IPS-18c (cell line): ENCODE data around the gene DAGLB.
"Not testable (repeated sequence)": the region's sequence is repeated elsewhere in the genome, so short reads cannot be mapped to it uniquely, and the experiment has no call there.

Experiments
- H3K4me3 ChIP-seq: 2 replicates; pipeline ENCODE4 v1.7.0; 2013; ENCODE audit warnings: low read depth, mild to moderate bottlenecking, low read length, moderate library complexity; ENCODE audit not compliant: insufficient read depth
- H3K9me3 ChIP-seq: one replicate; pipeline ENCODE4 v1.6.1; 2013; ENCODE audit warnings: mild to moderate bottlenecking, low read length, moderate library complexity; ENCODE audit not compliant: control insufficient read depth, insufficient read depth

Gene DAGLB

DNA sequence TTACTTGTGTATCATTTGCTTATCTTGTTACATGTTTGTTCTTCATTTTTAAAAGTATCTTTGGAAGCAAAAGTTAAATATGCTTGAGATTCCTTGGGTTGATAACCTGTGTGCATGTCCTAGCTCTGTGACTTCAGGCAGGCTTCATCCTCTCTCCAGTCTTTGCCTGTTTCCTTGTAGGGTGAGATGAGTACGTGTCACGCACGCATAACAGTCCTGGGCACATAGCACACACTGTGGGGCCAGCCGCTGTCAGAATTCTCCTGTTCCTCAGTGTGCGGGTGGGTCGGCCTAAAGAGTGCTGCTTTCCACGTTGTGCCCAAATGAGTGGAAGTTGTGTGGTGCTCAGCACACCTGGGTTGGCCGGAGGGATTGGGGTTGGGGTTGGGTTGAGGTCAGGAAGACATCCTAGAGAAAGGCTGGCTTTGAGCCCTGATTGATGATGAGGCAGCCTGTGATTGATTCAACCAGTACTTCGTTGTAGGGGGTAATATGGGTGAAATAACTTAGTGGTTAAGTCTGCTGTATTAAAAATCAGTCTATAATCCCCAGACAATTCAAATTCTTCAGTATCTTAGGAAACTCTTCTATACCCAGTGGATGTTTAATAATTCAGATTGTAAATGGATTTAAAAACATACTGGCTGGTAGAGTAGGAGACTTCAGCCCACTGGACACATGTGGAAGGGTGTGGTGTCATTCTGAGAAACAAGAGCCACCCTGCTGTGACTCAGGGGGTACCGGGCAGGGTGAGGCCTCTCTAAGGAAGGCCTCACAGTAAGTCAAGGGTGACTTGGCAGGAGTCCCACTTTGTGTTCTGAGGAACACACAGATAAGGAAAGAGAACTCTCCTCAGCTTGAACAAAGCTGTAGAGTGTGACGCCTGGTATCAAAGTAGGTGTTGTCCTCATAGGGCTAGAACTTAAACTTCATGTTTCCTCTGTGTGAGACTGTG lies 54.8 kb downstream of the DAGLB start:
- H3K4me3 ChIP-seq: no peak overlapping the region
- no peaks in the 10 kb centered on the region for H3K9me3 ChIP-seq

DNA sequence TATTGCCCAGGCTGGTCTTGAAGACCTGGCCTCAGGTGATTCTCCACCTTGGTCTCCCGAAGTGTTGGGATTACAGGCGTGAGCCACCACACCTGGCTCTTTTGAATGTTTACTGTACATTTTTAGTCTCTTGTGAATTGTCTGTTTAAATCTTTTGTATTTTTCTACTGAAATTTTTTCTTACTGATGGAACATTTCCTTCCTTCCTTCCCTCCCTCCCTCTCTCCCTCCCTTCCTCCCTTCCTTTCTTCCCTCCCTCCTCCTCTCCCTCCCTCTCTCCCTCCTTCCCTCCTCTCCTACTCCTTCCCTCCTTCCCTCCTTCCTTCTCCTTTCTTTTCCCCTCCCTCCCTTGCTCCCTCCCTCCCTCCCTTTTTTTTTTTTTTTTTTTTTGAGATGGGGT lies 58.0 kb downstream of the DAGLB start:
- Histone ChIP-seq H3K4me3 (no peak overlapping the region), H3K9me3 (no peaks in the 10 kb centered on the region)

DNA sequence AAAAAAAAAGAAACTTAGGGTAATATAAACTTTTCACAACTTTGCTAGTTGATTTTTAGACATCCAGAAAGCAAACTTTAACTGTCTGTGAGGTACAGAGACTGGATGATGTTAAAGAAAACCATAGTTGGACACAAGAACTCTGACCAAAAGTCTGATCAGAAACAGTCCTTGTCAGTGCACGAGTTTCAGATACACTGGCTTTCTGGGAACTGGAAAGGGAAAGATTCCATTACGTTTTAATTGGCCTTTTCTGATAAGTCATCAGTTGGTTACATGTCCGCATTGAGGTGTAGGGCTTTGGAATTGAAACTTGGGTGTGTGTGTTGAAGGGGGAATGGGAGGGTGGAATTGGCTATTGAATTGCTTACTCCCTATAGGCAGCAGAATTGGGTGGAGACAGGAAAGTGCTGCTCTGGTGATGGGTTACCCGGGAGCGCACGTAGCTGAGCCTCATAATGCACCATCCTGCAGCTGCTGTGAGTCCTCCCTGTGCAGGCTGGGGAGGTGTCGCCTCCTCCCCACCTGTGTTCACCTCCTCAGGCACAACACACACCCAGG lies 59.9 kb downstream of the DAGLB start:
- H3K4me3 ChIP-seq: no peak overlapping the region
- H3K9me3 ChIP-seq: no peaks in the 10 kb centered on the region

DNA sequence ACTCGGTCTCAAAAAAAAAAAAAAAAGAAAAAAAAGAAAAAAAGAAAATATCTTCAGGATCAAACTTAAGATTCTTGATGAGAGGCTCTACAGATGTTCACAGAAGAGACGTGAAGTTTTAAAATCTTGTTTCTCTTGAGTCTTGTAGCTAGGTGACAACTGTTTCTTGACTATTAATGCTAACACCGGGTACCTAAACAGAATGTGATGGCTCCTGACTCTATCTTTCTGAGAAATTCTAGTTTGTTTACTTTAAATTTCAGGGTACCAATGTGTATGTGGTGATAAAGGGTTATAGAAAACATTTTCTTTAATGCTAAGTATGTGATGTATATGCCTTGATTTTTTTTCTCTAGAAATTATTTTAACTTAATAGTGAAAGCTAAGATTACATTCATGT lies 61.0 kb downstream of the DAGLB start:
- H3K4me3 ChIP-seq: no peak overlapping the region
- no peaks in the 10 kb centered on the region for H3K9me3 ChIP-seq

DNA sequence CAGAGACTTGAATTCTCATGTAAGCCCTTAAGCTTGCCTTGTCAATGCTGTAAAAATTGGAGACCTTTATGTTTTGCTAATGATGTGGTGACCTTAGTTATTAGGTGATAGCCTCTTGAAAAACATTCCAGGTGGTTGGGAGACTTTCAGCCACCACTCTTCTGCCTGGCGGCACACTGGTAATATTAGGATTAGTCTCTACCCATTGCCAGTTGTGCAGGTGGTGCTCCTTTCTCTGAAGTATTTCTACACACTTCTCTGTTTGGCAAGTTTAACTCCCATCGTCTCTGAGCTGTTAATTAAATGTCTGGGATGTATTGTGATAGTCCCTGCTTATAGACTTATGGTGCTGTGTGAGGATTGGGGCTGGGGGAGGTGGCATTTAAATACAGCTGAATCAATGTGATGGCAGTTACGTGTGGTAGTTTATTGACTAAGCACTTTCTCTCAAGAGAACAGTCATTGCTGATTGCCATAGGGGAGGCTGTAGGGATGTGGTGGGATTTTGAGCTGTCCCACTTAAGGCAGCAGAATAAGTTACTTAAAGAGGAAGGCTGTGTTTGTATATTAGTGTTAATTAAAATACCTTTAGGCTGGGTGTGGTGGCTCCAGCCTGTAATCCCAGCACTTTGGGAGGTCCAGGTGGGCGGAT lies 61.7 kb downstream of the DAGLB start:
- Histone ChIP-seq H3K4me3 (no peak overlapping the region), H3K9me3 (no peaks in the 10 kb centered on the region)

DNA sequence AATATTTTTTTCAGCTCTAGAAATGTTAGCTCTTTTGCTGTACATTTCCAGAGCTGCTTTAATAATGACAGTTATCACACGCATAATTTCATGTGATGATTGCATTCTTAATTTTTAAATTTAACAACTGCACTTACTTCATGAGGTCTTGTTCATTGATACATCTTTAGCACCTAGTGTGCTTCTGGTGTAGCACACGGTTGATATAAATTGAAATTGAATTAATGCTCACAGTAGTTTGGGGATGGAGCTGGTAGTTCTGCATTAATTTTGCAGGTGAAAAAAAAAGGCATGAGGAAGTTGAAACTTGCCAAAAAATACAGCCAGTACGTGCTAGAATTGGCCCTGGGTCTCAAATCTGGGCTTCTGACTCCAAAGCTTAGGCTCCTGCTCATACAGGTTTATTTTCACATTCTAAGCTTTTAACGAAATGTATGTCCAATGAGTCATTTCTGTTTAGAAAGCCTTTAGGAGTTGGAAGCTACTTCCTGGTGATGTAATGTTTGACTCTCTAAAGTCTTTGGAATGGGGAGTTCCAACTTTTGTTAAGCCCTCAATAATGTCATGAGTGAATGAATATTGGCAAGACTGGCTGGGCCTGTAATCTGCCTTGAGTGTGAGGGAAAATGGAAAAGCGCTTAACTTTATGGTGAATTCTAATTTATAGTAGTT lies 62.5 kb downstream of the DAGLB start:
- H3K4me3 ChIP-seq: no peak overlapping the region

DNA sequence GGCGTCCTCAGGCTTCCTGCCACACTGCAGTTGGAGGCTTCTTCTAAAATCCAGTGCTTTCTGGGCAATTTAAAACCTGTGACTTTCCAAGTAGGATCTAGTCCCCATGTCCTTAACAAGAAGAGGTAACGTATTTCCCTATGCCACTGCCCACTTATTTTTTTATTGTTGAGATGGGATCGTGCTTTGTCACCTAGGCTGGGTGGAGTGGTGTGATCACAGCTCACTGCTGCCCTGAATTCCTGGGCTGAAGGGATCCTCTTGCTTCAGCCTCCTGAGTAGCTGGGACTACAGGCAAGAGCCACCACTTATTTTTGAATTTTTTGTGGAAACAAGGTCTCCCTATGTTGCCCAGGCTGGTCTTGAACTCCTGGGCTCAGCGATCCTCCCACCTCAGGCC lies 63.4 kb downstream of the DAGLB start:
- Histone ChIP-seq H3K4me3 (no peak overlapping the region), H3K9me3 (no peaks in the 10 kb centered on the region)

More for the DNA sequence above, 62.5 kb downstream of the DAGLB start:
- no peaks in the 10 kb centered on the region for H3K9me3 ChIP-seq

DNA sequence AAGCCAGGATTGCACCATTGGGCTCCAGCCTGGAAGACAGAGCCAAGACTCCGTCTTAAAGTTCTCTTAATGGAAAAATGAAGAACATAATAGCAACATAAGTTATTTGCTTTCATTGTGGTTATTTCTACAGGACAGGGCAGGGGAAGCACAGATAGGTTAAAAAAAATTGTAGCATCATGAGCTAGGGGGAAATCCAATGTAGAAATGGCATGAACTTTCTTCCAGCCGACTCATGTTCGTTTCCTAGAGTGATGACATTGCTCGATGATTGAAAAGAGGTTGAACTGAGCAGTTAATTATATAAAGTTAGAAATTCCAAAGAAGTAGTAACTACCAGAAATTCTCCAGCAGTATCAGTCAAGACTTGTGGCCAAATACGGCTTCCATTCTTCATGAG lies 64.9 kb downstream of the DAGLB start:
- H3K9me3 ChIP-seq: no peaks in the 10 kb centered on the region
- no peak overlapping the region for H3K4me3 ChIP-seq

DNA sequence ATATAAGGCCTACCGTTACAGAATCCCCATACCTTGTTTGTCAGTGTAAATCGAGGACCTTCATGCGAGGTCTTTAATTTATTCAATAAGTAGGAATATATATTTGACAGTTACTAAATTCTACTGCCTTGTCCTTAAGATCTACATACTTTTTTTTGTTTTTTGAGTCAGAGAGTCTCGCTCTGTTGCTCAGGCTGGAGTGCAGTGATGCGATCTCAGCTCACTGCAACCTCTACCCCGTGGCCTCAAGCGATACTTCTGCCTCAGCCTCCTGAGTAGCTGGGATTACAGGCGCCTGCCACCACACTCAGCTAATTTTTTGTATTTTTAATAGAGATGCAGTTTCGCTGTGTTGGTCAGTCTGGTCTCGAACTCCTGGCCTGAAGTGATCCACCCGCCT lies 65.9 kb downstream of the DAGLB start:
- not testable (repeated sequence) for H3K9me3 ChIP-seq, H3K4me3 ChIP-seq

DNA sequence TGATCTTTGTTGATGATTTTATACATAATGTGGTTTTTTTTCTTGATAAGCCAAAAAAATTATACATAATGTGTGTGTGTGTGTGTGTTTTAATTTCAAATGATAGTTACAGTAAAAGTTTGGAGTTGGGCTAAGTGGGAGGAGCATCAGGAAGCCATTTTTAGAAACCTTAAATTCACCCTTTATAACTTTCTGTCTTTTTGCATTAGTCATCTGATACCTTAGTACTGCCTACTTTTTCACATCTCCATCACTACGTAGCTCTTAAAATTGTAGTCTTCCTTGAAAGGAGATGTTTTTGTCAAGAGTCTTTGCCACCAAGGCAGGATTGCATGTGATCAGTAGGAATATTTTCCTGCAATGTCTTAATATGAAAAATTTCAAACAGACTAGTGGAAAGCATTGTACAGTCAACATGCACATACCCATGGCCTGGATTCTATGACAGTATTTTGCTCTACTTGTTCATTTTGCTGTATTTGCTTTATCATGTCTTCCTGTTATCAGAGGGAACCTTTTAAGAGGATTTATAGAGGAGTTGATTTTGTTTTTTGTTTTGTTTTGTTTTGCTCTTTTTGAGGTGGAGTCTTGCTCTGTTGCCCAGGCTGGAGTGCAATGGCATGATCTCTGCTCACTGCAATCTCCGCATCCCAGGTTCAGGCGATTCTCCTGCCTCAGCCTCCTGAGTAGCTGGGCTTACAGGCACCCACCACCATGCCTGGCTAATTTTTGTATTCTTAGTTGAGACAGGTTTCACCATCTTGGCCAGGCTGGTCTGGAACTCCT lies 67.3 kb downstream of the DAGLB start:
- Histone ChIP-seq H3K9me3 (no peaks in the 10 kb centered on the region), H3K4me3 (no peak overlapping the region)

DNA sequence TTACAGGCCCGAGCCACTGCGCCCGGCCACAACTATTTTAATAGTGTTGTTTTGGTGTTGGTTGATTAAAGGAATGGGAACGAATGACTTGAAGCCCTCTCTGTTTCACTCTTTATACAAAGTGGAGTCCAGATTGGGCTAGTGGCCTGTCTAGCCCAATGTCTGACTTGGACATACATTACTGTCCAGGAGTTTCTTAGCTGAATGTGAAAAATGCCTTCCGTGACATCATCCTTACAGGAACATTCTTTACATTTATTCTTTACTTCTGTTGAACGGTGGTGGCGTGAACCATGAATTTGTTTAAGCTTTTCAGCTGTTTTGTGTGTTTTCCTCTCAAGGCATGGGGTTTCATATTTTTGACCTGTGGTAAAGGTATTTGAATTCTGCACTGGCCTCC lies 67.9 kb downstream of the DAGLB start:
- Histone ChIP-seq H3K9me3 (no peaks in the 10 kb centered on the region), H3K4me3 (no peak overlapping the region)

DNA sequence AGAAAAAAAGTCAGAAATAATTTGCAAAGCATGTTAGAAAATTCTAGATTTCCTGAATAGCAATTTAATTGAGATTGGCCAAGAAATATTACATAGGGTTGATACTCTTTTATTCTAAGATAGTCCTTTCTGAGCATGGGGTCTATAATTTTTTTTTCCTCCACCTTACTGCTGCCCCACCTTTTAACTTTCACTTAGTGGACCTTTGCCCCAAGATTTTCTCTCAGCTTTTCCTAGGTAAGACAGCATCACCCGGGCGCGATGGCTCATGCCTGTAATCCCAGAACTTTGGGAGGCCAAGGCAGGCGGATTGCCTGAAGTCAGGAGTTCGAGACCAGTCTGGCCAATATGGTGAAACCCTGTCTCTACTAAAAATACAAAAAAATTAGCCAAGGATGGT lies 69.2 kb downstream of the DAGLB start:
- not testable (repeated sequence) for H3K4me3 ChIP-seq, H3K9me3 ChIP-seq

DNA sequence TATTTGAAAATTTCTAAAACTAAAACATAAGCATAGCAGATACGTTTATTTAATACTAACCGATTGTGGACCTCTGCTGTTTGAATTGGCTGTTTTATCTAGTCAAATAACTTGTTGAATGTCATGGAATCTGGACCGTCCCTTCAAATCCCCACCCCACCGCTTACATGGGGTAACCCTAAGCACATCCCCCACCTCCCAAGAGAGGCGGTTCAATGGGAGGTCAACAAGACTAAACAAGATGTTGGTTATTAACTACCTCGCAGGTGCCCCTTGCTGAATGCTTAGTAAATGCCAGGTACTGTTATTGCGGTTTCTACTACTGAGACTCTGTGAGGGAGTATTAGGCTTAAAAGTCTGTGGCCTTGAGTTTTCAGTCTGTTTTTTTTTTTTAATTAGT lies 70.9 kb downstream of the DAGLB start:
- no peak overlapping the region for H3K4me3 ChIP-seq

DNA sequence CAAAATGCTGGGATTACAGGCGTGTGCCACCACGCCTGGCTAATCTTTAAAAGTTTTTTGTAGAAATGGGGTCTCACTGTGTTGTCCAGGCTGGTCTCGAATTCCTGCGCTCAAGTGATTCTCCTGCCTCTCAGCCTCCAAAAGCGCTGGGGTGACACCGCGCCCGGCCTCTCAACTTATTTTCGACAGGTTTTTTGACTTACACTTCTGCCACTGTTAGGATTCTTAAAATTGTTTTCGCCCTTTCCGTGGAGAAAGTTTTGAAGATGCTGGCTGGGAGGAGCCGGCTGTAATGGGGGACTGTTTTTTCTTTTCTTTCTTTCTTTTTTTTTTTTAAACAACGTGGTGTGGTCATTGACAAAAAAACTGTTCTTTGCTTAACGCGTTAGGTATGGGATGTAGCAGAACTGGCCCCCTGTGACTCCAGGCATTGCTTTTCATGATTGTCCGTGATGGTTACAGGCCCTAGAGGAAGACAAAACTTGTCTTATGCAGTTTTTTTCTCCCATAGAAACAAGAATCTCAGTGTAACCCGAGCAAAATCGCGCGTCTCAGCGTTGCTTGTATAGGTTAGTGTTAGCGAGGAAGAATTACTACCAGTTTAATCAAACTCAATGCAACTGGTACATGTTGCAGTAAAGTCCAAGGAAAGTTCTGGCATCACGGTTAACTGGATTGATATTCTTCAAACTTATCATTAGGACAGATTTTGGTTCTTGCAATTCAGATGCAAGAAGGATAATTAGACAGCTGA lies 72.2 kb downstream of the DAGLB start:
- H3K4me3 ChIP-seq: peak overlapping the region; percentile 85
- no peaks in the 10 kb centered on the region for H3K9me3 ChIP-seq

More for the DNA sequence above, 70.9 kb downstream of the DAGLB start:
- H3K9me3 ChIP-seq: no peaks in the 10 kb centered on the region

DNA sequence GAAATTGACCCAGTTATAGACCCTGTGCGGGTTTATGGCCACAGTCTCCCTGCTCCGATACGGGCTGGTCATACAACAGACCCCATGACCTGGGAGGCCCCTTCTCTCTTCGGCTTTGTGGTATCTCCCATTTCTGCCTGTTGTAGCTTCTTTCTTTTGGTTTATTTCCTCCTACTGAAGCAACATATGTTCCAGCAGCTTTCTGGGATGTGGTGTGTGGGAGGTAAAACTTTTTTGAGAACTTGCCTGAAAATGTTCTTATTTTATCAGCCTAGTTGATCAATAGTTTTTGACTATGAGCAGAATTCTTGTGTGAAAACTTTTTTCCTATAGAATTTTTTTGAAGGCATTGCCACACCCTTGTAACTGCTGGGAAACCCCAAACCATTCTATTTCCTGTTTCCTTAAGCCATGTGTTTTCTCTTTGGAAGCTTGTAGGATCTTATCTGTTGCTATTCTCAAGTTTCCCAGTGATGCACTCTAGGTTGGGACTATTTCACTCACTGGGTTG lies 80.0 kb downstream of the DAGLB start:
- no peak overlapping the region for H3K4me3 ChIP-seq
- no peaks in the 10 kb centered on the region for H3K9me3 ChIP-seq

DNA sequence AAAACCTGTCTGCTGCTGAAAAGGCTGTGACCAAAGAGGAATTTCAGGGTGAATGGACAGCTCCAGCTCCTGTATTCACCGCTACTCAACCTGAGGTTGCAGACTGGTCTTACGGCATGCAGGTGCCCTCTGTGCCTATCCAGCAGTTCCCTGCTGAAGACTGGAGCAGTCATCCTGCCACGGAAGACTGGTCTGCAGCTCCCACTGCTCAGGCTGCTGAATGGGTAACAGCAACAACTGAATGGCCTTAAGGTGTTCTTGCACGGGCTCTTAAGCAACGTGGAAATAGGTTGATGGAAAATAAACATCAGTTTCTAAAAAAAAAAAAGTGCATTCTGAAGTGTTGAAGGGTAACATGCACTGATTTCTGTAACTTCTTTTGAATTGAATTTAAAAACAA lies 82.3 kb downstream of the DAGLB start:
- Histone ChIP-seq H3K9me3 (no peaks in the 10 kb centered on the region), H3K4me3 (no peak overlapping the region)
